WERI-Rb-1 (cell line): ENCODE data around the gene AGAP1.

Experiments
- DNase-seq: peaks from one replicate; pipeline ENCODE4 v3.0.0-alpha.2; 2020
- H3K27ac ChIP-seq: fragments of 250-450 bp; sonication (Bioruptor Pico); 2 replicates; pipeline ENCODE4 v1.5.1; 2020; ENCODE audit warnings: mild to moderate bottlenecking, moderate library complexity
- H3K27me3 ChIP-seq: fragments of 250-450 bp; sonication (Bioruptor Pico); 2 replicates; pipeline ENCODE4 v1.5.1; 2021; ENCODE audit warnings: mild to moderate bottlenecking, low read depth, moderate library complexity; ENCODE audit not compliant: insufficient read depth, severe bottlenecking
- H3K36me3 ChIP-seq: fragments of 250-450 bp; sonication (Bioruptor Pico); 2 replicates; pipeline ENCODE4 v1.5.1; 2020; ENCODE audit warnings: mild to moderate bottlenecking, moderate library complexity
- H3K4me3 ChIP-seq: 2 replicates; pipeline ENCODE4 v1.5.1; 2011; ENCODE audit warnings: low read depth, mild to moderate bottlenecking, control low read depth, low read length
- H3K9me3 ChIP-seq: fragments of 250-450 bp; sonication (Bioruptor Pico); 2 replicates; pipeline ENCODE4 v1.5.1; 2021; ENCODE audit warnings: mild to moderate bottlenecking, moderate library complexity; ENCODE audit not compliant: severe bottlenecking
- CTCF ChIP-seq: IDR thresholded peaks from 2 replicates; pipeline ENCODE4 v1.5.1; 2011; ENCODE audit warnings: low read depth, mild to moderate bottlenecking, control low read depth, inconsistent platforms, low read length

The AGAP1 gene

GRCh38 chr2:235803028-235803427 is 309.2 kb downstream of the AGAP1 start:
- no peak for DNase-seq
- H3K36me3 ChIP-seq = peaks cover 42% of the 10 kb centered on the region
- no peak overlapping the region for H3K4me3 ChIP-seq
- TF ChIP-seq CTCF = no peak
- H3K27ac ChIP-seq = no peak overlapping the region
- no peaks in the 10 kb centered on the region for H3K9me3 ChIP-seq
- H3K27me3 ChIP-seq = no peaks in the 10 kb centered on the region

GRCh38 chr2:235804676-235805075 is 310.8 kb downstream of the AGAP1 start:
- TF ChIP-seq CTCF = no peak
- H3K27me3 ChIP-seq = no peaks in the 10 kb centered on the region
- H3K36me3 ChIP-seq = peaks cover 50% of the 10 kb centered on the region
- no peaks in the 10 kb centered on the region for H3K9me3 ChIP-seq
- no peak overlapping the region for H3K27ac ChIP-seq
- no peak overlapping the region for H3K4me3 ChIP-seq
- DNase-seq = no peak

- peaks cover 65% of the 10 kb centered on the region for H3K36me3 ChIP-seq
- no peak overlapping the region for H3K4me3 ChIP-seq
- no peaks in the 10 kb centered on the region for H3K9me3 ChIP-seq
- H3K27me3 ChIP-seq = no peaks in the 10 kb centered on the region
- no peak for DNase-seq
- H3K27ac ChIP-seq = no peak overlapping the region
- TF ChIP-seq CTCF = no peak
Observed at GRCh38 chr2:235806986-235807750, 313.3 kb downstream of the AGAP1 start.

GRCh38 chr2:235808366-235808765 is 314.5 kb downstream of the AGAP1 start:
- H3K36me3 ChIP-seq = peaks cover 72% of the 10 kb centered on the region
- H3K27me3 ChIP-seq = no peaks in the 10 kb centered on the region
- H3K4me3 ChIP-seq = no peak overlapping the region
- DNase-seq = no peak
- H3K9me3 ChIP-seq = no peaks in the 10 kb centered on the region
- no peak for TF ChIP-seq CTCF
- no peak overlapping the region for H3K27ac ChIP-seq

GRCh38 chr2:235810252-235810651 is 316.4 kb downstream of the AGAP1 start:
- no peak for DNase-seq
- no peaks in the 10 kb centered on the region for H3K27me3 ChIP-seq
- H3K36me3 ChIP-seq = peaks cover 76% of the 10 kb centered on the region
- H3K27ac ChIP-seq = no peak overlapping the region
- H3K9me3 ChIP-seq = no peaks in the 10 kb centered on the region
- TF ChIP-seq CTCF = no peak
- H3K4me3 ChIP-seq = no peak overlapping the region

- H3K27me3 ChIP-seq = no peaks in the 10 kb centered on the region
- no peak overlapping the region for H3K27ac ChIP-seq
- no peak overlapping the region for H3K4me3 ChIP-seq
- no peak for TF ChIP-seq CTCF
- H3K36me3 ChIP-seq = peaks cover 79% of the 10 kb centered on the region
- no peaks in the 10 kb centered on the region for H3K9me3 ChIP-seq
- DNase-seq = no peak
Observed at GRCh38 chr2:235810846-235811245, 317.0 kb downstream of the AGAP1 start.
